GM15510 (cell line): ENCODE measurements around the gene OR51A7.

ENCODE experiments used
- POLR2A ChIP-seq: IDR thresholded peaks from 3 replicates; pipeline ENCODE4 v1.6.1; 2011; ENCODE audit warnings: borderline replicate concordance; ENCODE audit not compliant: insufficient read length; ENCODE audit errors: extremely low read depth

Gene OR51A7, protein sequence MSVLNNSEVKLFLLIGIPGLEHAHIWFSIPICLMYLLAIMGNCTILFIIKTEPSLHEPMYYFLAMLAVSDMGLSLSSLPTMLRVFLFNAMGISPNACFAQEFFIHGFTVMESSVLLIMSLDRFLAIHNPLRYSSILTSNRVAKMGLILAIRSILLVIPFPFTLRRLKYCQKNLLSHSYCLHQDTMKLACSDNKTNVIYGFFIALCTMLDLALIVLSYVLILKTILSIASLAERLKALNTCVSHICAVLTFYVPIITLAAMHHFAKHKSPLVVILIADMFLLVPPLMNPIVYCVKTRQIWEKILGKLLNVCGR

DNA sequence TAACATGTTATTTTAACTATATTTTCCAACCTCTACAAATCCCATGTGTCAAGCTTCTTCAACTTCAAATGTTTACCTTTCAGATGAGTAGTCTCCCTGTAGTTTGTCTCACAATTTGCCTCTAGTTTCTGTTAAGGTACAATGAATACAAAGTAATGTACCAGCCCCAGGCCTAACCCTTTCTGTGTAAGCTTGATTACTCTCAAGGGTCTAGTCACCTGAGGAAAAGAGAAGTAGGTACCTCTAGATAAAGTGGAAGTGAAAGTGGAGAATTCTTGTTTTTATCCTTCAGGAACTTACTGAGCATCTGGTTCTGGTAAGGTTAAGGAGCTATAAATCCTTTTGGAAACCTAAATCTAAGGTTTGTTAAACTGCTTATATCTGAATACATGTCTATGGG, at the start of gene OR51A7:
OR51A7 (plus strand) TSS at position 300 of the 400 bp plus-strand sequence. CDS start 3,587 bp downstream, outside the sequence.
- TF ChIP-seq POLR2A, result no peak

DNA sequence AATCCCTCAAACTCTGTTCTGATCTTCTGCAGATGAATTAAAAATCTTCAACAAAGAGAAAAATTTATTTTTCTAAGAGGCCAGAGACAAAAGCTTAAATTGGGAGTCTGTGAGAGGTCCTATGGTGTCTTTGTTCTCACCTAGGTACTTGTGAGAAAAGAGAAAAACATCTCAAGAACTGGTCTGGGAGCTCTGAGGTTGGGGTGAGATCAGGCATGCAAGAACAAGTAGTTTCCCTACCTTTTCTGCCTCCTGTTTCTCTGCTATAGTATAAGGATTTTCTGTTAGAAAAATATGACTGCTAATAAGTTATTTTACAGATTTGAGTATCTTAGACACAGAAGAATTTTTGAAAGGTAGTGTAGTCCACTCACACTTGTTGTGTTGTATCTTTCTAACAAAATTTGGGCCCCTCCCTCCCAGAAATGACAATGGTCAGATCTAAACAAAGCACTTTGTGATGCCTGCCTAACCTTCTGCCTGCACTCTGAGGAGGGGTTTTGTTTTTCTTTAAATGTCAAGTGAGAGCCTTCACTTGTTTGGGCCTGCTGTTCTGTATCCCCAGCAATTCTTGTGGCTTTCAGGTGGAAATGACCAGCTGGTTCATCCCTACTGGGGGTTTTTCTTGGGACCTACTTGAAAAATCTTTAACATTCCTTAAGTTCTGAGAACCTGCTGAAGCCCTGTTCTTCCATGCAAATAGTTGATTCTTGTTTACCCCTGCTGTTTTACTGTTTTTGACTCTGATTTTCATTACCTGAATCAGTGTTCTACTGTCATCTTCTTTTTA, 40.9 kb upstream of the OR51A7 start:
- no peak for TF ChIP-seq POLR2A

DNA sequence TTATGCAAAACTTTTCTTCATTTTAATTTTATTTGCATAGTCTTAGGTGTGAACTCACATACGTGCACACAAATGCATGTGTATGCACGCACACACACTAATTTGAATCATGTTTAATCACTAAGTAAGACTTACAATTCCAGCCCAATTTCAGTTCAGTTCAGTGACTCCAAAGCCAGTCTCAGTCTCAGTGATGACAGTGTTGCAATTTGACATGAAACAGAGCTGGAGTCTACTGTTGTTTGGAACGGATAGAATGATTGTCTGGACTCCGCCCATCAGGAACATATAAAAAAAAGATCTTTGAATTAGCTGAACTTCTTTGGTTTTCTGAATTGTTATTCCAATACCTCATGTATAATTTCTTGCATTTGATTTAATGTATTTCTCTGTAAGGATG, 39.7 kb upstream of the OR51A7 start:
- no peak for TF ChIP-seq POLR2A

DNA sequence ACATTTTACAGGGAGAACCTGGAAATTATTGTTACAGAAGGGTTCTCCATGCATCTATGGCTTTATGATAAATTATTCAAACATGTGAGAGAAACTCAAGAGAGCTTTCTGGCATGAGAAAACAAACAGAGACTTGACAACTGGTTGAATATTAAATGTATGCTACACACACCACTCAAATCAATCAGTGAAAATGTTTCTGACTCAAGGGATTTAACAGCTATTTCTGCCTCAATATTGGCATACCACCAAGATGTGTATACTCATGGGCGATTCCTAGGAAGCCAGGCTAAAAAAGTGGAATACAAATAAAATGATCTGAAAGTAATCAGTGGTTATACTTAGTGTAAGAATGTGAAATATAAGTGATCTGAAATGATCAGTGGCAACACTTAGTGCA, 37.7 kb upstream of the OR51A7 start:
- TF ChIP-seq POLR2A, result no peak

DNA sequence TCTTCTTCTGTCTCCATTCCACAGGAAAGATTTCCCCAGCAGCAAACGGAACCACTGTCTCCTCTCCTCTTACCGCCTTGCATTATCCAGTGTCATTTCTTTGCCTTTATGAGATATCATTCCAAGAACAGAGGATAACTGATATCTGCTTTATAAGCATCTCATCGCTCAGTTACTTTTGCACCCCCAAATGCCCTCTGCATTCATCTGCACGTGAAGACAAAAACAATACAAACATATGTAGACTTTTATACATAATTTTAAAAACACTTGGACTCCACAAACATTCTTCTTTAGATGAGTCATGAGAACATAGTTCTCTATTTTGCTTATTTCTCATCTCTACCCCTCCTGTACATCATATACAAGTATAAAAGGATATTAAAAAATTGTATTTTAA, 22.4 kb upstream of the OR51A7 start:
- no peak for TF ChIP-seq POLR2A

DNA sequence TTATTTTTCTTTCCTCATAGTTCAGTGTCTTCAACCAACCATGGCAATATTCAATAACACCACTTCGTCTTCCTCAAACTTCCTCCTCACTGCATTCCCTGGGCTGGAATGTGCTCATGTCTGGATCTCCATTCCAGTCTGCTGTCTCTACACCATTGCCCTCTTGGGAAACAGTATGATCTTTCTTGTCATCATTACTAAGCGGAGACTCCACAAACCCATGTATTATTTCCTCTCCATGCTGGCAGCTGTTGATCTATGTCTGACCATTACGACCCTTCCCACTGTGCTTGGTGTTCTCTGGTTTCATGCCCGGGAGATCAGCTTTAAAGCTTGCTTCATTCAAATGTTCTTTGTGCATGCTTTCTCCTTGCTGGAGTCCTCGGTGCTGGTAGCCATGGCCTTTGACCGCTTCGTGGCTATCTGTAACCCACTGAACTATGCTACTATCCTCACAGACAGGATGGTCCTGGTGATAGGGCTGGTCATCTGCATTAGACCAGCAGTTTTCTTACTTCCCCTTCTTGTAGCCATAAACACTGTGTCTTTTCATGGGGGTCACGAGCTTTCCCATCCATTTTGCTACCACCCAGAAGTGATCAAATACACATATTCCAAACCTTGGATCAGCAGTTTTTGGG, 21.6 kb upstream of the OR51A7 start, which contains the start of gene OR51T1:
OR51T1 (plus strand) TSS at position 41 of the 641 bp plus-strand sequence; CDS start at position 41, 0 bp downstream.
- no peak for TF ChIP-seq POLR2A

DNA sequence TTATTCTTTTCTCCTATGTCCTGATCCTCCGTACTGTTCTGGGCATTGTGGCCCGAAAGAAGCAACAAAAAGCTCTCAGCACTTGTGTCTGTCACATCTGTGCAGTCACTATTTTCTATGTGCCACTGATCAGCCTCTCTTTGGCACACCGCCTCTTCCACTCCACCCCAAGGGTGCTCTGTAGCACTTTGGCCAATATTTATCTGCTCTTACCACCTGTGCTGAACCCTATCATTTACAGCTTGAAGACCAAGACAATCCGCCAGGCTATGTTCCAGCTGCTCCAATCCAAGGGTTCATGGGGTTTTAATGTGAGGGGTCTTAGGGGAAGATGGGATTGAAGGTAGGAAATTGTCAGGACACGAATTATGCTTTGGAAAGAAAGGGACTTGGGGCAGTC, 21.0 kb upstream of the OR51A7 start:
- no peak for TF ChIP-seq POLR2A

DNA sequence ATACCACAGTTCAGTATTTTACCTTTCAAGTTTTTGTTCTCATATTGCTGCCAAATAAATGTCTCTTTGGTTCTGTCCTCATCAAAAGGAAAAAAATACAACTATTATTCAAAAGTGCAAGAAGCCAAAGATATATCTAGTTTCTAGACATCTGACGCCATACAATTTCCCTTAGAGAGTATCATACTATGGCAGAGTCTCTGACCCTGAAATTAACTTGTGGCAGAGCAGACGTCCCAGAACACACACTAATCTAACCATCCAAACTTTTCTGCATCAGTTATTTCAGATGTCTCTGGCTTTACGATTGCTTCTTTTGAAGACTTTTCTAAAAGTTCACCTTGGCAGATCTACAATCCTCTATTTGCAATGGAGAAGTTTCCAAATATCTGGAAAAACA, 19.2 kb upstream of the OR51A7 start:
- TF ChIP-seq POLR2A, result no peak

DNA sequence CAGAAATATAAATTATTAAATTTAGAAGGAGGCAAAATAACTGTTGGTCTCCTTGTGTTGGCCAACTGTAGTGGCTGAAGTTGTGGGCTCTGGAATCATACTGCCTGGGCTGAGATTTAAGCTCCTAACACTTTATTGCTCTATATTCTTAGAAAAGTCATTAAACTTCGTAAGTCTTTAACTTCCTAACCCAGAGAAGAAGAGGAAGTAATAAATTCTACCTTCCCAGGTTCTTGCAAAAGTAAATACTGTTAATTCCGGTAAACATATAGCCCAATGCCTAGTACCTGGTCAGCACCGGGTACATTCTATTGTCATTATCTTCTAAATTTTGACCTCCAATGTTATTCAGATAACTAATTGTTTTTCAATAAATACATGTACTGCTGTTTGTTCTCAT, 17.4 kb upstream of the OR51A7 start:
- TF ChIP-seq POLR2A, result no peak

DNA sequence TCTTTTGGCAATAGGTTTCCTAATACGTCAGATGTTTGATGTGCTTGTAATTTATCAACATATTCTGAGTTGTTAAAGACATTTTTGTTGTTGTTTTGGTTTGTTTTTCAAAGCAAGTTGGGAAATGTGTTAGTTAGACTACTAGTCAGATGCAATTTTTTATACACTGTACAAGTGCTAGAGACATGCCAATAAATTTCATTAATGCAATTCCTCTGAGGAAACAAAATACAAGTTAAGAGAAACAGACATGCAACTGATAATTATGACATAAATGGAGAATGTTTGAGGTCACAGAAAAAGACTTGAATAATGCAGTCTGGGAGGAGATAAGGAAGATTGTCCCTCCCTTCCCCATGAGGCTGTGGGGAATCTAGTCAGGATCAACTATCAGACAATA, 16.0 kb upstream of the OR51A7 start:
- no peak for TF ChIP-seq POLR2A

DNA sequence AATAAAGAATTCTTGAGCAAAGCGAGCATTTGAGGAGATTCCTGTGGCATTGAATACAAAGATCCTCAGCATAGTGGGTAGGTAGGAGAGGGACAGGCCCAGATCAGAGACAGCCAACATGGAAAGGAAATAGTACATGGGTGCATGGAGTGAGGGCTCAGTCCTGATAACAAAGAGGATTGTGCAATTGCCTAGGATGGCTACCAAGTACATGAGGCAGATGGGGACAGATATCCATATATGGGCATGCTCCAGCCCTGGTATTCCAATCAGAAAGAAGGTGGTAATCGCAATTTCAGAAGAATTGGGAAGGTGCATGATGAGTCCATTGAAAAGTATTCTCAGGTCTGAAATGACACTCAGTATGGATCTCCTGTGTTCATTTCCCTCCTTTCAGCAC, 13.3 kb upstream of the OR51A7 start:
- no peak for TF ChIP-seq POLR2A

DNA sequence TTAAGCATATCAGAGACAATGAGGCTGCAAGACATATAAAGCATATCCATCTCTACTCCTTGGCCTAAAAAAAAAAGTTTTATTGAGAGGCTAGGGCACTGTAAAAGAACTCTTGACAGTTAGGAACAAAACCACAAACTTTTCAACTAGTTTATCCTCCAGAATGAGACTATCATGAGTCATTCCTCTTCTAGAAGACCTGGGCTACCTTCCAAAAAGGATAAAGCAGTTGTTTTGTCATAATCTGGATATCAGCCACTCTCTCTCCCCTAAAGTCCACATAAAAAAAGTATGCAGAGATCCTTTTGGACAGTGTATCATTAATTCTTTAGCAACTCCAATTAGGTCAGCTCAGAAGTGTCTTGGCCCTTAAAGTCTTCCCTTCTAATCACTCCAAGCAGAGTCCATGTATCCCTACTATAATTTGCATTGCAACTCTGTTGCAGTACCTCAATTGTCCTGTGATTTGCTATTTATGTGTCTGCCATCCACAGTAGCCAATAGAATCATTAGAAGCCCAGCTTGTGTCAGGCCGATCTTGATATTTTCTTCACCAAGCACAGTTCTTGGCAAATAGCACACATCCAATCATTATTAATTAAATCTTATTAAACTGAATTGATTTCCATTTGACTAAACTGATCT, 11.5 kb upstream of the OR51A7 start:
- TF ChIP-seq POLR2A, result no peak

DNA sequence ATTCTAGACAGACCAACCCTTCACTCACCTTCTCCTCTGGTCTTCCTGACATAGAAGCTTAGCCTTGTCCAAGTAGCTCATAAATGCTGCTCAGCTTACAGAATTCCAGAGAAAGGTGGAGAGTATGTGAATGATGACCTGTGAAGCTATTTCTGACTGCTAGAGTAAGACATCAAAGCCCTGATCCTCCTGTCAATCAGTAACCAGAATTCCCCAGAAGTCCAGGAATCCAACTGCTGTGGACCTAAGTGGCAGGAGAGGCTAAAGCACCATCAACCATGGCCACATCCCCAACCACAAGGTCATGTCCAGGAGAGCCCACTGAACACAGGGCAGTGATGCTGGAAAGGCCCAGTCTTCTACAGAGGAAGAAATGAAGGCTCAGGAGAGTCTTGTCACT, 13.0 kb downstream of the OR51A7 start:
- no peak for TF ChIP-seq POLR2A

DNA sequence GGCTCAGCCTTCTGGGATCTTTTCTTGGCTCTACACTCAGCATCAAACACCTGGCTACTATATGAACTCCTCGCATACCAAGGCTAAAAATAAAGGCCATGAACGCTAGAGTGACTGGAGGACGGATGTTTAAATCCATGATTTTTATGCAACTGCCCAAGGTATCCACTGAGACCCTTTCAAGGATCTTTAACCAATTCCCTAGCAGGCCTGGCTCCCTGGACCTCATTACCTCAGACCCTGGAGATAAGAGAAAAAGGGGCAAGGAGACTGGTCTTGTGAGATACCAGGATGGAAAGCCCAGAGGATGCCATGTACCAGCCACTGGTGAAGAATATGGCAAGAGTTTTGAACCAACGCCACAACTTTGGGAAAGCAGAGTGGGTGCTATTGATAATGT, 15.7 kb downstream of the OR51A7 start, which contains the start of gene OR51G2:
OR51G2 (minus strand) TSS at position 101 of the 400 bp plus-strand sequence. CDS start 3,687 bp downstream, outside the sequence.
- TF ChIP-seq POLR2A, result no peak

DNA sequence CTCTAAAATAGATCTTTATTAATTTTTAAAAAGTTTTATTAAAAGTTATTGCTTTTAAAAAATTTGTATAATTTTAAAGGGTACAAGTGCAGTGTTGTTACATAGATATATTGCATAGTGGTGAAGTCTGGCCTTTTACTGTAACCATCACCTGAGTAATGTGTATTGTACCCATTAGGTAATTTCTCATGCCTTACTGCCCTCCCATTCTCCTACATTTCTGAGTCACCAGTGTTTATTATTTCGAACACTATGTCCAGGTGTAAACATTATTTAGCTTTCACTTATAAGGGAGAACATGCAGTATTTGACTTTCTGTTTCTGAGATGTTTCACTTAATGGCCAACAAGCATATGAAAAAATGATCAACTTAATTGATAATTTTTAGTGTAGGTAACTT, 18.2 kb downstream of the OR51A7 start:
- TF ChIP-seq POLR2A, result no peak
